Measurements from ENCODE around the gene PLEKHA1.

The PLEKHA1 gene

DNA sequence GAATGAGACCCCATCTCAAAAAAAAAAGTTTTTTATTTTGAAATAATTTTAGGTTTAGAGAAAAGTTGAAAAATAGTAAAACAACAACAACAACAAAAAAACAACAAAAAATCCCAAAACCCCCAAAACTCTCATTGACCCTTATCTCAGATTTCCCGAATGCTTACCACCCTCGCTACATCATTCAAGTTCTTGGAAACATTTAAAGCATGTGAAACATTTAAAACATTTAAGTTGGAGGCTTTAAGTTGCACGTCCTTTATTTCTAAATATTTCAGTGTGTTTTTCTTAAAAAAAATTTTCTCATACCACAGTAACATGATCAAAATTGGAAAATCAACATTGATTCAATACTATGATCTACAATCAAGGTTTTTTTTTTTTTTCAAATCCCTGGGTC is 79.6 kb downstream of the PLEKHA1 start:
- no peak overlapping the region for H3K4me3 ChIP-seq (ENCODE audit: low read depth, low read length)

GRCh38 chr10:122454603-122455080 is 80.1 kb downstream of the PLEKHA1 start, which contains the start of gene ARMS2:
Gene ARMS2, plus strand, starts transcription at chr10:122454653. Its CDS starts 75 bp downstream, at chr10:122454728.
- H3K4me3 ChIP-seq (ENCODE audit: low read depth, low read length) = no peak within 1 kb of the TSS
- DNase-seq (ENCODE audit: low read depth) = no peak

More for the DNA sequence above, 79.6 kb downstream of the PLEKHA1 start:
- no peak for DNase-seq (ENCODE audit: low read depth)

DNA sequence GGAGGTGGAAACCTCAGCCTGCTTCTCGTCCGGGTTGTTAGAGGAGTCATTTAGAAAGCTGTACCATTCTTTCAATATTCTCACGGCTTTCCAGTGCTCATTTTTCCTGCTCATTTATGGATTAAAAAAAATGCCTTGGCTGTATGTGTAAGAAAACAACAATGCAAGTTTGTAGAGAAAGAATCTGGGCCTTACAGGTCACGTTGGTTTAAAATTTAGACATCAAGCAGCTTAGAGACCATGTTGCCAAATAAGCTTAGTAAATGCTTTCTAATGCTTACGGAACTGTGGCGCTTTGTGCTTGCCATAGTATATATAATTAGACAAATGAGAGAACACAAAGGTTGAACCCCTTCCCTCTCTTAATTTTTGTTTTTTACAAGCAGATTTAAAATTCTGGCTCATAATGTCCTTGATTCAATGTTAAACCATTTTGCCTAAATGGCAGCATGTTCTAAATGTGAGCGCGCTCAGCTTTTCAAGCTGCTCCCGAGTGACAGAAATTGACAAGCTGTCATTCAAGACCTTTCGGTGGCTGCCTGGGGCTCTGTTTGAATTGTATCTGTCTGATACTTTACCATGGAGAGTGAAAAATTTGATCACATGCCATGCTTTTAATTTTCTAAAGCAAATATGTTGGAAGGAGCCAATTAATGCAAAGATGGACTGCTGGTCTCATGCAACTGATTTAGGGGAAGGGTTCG is 81.0 kb downstream of the PLEKHA1 start:
- no peak overlapping the region for H3K4me3 ChIP-seq (ENCODE audit: low read depth, low read length)
- no peak for DNase-seq (ENCODE audit: low read depth)

- H3K4me3 ChIP-seq (ENCODE audit: low read depth, low read length) = no peak overlapping the region
- no peak for DNase-seq (ENCODE audit: low read depth)
These were observed 83.4 kb downstream of the PLEKHA1 start for GRCh38 chr10:122457934-122458333.

DNA sequence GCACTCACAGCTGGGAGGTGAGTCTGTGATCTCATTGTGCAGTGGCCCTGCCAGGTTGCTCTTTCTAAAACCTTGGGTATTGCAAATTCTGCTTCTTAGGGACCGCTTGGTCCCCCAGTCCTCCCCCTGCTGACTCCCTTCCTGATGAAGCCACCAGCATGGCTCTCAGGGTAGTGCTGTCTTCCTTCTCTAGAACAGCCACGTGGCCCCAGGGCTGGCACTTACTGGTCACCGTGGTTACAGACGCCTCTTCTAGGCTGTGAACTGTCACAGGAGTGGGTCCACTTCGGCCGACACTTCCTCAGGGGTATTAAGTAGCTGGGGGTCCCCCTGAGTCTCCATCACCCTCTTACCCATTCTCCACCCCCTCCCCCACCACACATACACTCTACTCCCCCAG is 84.2 kb downstream of the PLEKHA1 start:
- no peak overlapping the region for H3K4me3 ChIP-seq (ENCODE audit: low read depth, low read length)
- DNase-seq (ENCODE audit: low read depth) = no peak

- no peak for DNase-seq (ENCODE audit: low read depth)
- no peak overlapping the region for H3K4me3 ChIP-seq (ENCODE audit: low read depth, low read length)
These were observed 85.2 kb downstream of the PLEKHA1 start for GRCh38 chr10:122459561-122460273.

- peak overlapping the region; percentile 83 for H3K4me3 ChIP-seq (ENCODE audit: low read depth, low read length)
- DNase-seq (ENCODE audit: low read depth) = no peak
These were observed 86.4 kb downstream of the PLEKHA1 start for GRCh38 chr10:122460891-122461293.

GRCh38 chr10:122461367-122461728 is 86.8 kb downstream of the PLEKHA1 start, which contains the start of gene HTRA1:
Gene HTRA1, plus strand, starts transcription at chr10:122461553. Its CDS starts 100 bp downstream, at chr10:122461653.
- DNase-seq (ENCODE audit: low read depth) = no peak
- peak within 1 kb of the TSS; percentile 83 for H3K4me3 ChIP-seq (ENCODE audit: low read depth, low read length)

DNA sequence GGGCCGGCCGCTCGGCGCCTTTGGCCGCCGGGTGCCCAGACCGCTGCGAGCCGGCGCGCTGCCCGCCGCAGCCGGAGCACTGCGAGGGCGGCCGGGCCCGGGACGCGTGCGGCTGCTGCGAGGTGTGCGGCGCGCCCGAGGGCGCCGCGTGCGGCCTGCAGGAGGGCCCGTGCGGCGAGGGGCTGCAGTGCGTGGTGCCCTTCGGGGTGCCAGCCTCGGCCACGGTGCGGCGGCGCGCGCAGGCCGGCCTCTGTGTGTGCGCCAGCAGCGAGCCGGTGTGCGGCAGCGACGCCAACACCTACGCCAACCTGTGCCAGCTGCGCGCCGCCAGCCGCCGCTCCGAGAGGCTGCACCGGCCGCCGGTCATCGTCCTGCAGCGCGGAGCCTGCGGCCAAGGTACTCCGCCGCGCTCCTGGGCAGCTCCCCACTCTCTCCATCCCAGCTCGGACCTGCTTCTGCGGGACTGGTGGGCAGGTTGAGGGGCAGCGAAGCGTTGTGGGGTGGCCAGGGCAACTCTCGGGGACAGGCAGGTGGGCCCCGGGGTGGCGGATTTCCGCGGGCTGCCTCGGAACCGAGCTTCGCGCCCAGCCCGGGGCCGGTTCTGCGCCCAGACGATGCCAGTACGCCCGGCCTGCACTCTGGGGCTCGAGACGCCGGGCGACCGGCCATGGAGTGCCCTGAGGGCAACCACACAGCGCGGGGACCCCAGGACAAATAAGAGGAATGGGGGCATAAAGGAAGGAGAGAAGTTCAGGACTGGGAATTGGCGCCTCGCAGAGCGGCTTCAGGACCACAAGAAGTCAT is 87.4 kb downstream of the PLEKHA1 start:
- peak overlapping the region; percentile 83 for H3K4me3 ChIP-seq (ENCODE audit: low read depth, low read length)
- DNase-seq (ENCODE audit: low read depth) = no peak

GRCh38 chr10:122462533-122463465 is 88.3 kb downstream of the PLEKHA1 start:
- no peak for DNase-seq (ENCODE audit: low read depth)

DNA sequence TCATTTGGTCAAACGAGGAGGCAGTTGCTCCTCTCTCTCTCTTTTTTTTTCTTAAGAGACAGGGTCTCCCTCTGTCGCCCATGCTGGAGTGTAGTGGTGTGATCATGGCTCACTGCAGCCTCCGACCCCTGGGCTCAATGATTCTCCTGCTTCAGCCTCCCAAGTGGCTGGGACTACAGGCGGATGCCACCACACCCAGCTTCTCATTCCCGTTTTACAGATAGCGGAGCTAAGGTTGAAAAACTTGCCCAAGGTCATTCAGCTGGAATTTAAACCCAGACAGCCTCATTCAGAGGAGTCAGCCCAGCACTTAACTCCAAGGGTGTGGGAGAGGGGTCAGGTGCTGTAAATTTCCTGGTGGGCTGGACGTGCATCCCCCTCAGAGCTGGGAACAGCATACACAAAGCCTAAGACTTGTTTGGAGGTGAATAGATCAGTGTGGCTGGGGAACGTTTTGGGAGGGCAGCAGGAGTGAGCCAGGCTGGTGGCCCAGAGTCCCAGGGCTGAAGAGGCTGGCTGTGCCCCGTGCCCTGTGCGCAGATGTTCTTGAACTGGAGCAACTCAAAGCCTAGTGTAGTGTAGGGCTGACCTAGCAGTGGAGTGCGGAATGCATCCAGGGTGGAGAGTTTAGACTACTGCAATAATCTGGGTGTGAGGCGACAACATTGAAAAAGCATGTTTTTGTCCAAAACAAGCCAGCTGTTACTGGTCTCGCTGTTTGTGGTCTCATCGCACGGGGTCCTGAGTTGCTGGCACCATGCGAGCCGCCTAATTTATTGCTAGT is 89.2 kb downstream of the PLEKHA1 start:
- H3K4me3 ChIP-seq (ENCODE audit: low read depth, low read length) = peak overlapping the region; percentile 83

More at GRCh38 chr10:122462533-122463465, 88.3 kb downstream of the PLEKHA1 start:
- H3K4me3 ChIP-seq (ENCODE audit: low read depth, low read length) = peak overlapping the region; percentile 83

DNA sequence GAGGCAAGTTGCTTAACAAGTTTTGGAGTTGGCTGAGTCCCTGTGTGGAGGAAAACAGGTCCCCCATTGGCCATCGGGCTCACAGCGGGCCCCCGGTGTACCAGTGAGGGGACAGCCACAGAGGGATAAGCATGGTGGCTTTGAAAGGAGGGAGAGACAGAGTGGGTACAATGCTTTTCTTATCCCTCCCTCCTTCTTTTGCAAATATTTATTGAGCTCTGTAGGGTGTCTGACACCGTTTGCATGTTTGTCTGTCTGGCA is 89.7 kb downstream of the PLEKHA1 start:
- H3K4me3 ChIP-seq (ENCODE audit: low read depth, low read length) = peak overlapping the region; percentile 83
- no peak for DNase-seq (ENCODE audit: low read depth)

More for the DNA sequence above, 89.2 kb downstream of the PLEKHA1 start:
- DNase-seq (ENCODE audit: low read depth) = no peak

DNA sequence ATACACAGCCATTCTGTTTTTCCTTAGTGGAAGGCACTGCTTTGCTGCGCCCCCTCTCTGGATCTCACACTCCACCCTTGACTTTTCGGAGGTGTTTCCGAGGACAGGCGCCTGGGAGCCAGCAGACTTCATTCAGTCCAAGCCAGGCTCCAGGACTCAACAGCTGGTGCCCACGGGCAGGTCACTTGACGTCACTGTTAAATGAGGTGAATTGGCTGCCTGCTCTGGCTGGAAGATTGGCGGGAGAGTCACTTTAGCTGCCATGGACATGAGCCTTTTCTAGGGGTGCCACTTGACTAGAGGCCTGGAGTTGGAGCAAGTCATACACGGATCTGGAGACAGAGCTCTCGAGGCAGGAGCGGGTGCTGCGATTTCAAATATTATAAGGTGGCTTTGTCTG is 90.1 kb downstream of the PLEKHA1 start:
- H3K4me3 ChIP-seq (ENCODE audit: low read depth, low read length) = no peak overlapping the region
- no peak for DNase-seq (ENCODE audit: low read depth)

DNA sequence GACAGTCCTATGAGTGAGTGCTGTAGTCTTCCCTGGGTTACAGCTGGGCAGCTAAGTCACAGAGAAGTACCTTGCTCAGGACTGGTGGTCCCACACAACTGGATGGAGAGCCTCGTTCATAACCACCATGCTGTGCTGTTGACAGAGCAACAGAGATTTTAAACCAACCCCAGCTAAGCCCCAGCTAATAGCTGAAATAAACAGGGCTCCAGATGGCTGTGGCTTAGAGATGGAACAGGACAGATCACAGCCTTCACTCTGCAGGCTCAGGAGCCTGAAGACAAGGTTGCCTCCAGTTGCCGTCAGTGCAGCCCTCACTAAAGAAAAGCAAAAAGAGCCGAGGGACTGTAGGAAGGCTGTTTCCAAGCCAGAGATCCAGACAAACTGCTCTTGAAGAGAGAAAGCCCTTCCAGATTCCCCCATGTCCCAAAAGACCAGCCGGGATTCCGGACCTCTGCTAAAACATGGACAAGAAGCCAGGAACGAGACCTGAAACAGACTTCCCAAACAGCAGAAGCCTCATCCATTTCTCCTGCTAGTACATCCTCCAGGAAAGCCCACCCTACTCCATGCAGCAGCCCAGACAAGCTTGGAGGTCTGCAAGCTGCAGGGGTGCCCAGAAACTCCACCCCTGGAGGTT is 91.0 kb downstream of the PLEKHA1 start:
- no peak overlapping the region for H3K4me3 ChIP-seq (ENCODE audit: low read depth, low read length)
- no peak for DNase-seq (ENCODE audit: low read depth)

GRCh38 chr10:122466951-122467381 is 92.5 kb downstream of the PLEKHA1 start:
- DNase-seq (ENCODE audit: low read depth) = no peak
- no peak overlapping the region for H3K4me3 ChIP-seq (ENCODE audit: low read depth, low read length)

- no peak for DNase-seq (ENCODE audit: low read depth)
- H3K4me3 ChIP-seq (ENCODE audit: low read depth, low read length) = no peak overlapping the region
These were observed 93.2 kb downstream of the PLEKHA1 start for GRCh38 chr10:122467701-122468100.

DNA sequence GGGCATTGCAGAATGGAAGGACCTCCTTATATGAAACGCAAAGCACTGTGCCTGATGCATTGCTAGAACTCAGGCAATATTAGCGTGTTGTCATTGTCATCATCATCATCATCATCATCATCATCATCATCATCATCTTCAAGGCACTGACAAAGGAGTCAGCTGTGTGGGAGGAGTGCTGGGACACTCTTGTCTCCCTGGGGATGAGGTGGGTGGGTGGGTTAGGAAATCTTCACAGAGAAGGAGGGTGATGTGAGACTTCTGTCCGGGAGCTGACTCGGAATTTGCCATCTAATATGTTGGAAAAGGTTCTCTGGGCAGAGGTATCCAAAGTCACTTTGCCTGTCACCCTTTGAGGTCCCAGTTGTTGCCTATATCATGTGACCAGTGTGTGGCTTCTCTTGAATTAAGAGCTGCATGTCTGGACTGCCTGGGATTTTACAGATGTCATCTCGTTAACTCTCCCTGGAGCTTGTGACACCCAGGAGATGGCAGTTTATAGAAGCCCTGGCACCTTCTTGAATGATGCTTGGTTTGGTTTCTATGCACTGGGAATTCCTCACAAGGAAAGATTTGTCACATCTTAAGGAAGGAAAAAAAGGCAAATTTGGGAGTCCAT is 93.9 kb downstream of the PLEKHA1 start:
- DNase-seq (ENCODE audit: low read depth) = no peak
- H3K4me3 ChIP-seq (ENCODE audit: low read depth, low read length) = no peak overlapping the region
